HepG2 (cell line): ENCODE results near the gene LAMA5. TPM values are rescaled to one million over a fixed set of nuclear protein-coding genes. Genes with fewer than 3 reads are reported as not detected.

Source experiments
- ADNP ChIP-seq: sonication (generic); formaldehyde crosslinking; IDR thresholded peaks from 2 replicates; pipeline ENCODE4 v1.4.0; 2020; ENCODE audit warnings: missing genetic modification reagents
- DMAP1 ChIP-seq: IDR thresholded peaks from 2 replicates; pipeline ENCODE4 v1.6.1; 2016
- DPF2 ChIP-seq: sonication (generic); formaldehyde crosslinking; IDR thresholded peaks from 2 replicates; pipeline ENCODE4 v1.4.0; 2020; ENCODE audit warnings: mild to moderate bottlenecking, low read depth, missing genetic modification reagents, borderline replicate concordance
- FIP1L1 ChIP-seq: fragments of 200-400 bp; formaldehyde crosslinking; IDR thresholded peaks from 2 replicates; pipeline ENCODE4 v1.6.1; 2018; ENCODE audit warnings: low read depth, mild to moderate bottlenecking, low read length, moderate library complexity, borderline replicate concordance; ENCODE audit not compliant: insufficient read depth
- GABPA ChIP-seq, 2 experiments: IDR thresholded peaks; 2 replicates each; pipeline ENCODE4 v1.6.1; 2011 to 2016; ENCODE audit warnings: low read depth in 2 of 2, low read length in 1 of 2, missing biosample characterization in 1 of 2, missing genetic modification characterization in 1 of 2
- KLF6 ChIP-seq: IDR thresholded peaks from 2 replicates; pipeline ENCODE4 v1.8.0; 2016; ENCODE audit warnings: missing biosample characterization, missing genetic modification reagents
- RFX3 ChIP-seq: IDR thresholded peaks from 2 replicates; pipeline ENCODE4 v1.6.1; 2016; ENCODE audit warnings: missing biosample characterization, missing genetic modification reagents
- ZFY ChIP-seq: sonication (generic); formaldehyde crosslinking; IDR thresholded peaks from 2 replicates; pipeline ENCODE4 v1.4.0; 2020; ENCODE audit warnings: missing genetic modification reagents
- ZNF431 ChIP-seq: sonication (generic); formaldehyde crosslinking; IDR thresholded peaks from 2 replicates; pipeline ENCODE4 v1.9.0; 2022; ENCODE audit warnings: missing genetic modification reagents, low read depth, mild to moderate bottlenecking, borderline replicate concordance
- ZNF746 ChIP-seq: sonication (generic); formaldehyde crosslinking; IDR thresholded peaks from 2 replicates; pipeline ENCODE4 v1.8.0; 2022; ENCODE audit warnings: mild to moderate bottlenecking, missing genetic modification reagents
- ZNF777 ChIP-seq: sonication (generic); formaldehyde crosslinking; IDR thresholded peaks from 2 replicates; pipeline ENCODE4 v1.4.0; 2020; ENCODE audit warnings: missing genetic modification reagents
- ZNF816 ChIP-seq: sonication (generic); formaldehyde crosslinking; IDR thresholded peaks from 2 replicates; pipeline ENCODE4 v1.8.0; 2022; ENCODE audit warnings: missing genetic modification reagents, mild to moderate bottlenecking, borderline replicate concordance
- polyA plus RNA-seq, 8 experiments: library from polyadenylated mRNA; depleted of rRNA in 3 of 8; stranded (reverse) in 7 of 8; unstranded in 1 of 8; fragments of >200 nt; fragmentation: Illumina TruSeq in 4 of 8; extraction: Trizol in 4 of 8; gene quantifications; 2 replicates each; pipeline versions ENCODE4 v1.2.1 to v1.2.3, GENCODE V29; 2011 to 2016; ENCODE audit warnings: low read depth in 4 of 8, missing spikeins in 1 of 8, mixed read lengths in 1 of 8; ENCODE audit not compliant: insufficient read depth in 1 of 8
- total RNA-seq, 5 experiments: library from RNA; depleted of rRNA; stranded (reverse); fragments of >200 nt; fragmentation: Illumina TruSeq; extraction: Trizol; gene quantifications; 2 replicates each; pipeline ENCODE4 v1.2.3, GENCODE V29; 2016; ENCODE audit warnings: low read depth in 1 of 5
- TF ChIP-seq, protein P1 (sequence below): sonication (generic); formaldehyde crosslinking; IDR thresholded peaks from 2 replicates; pipeline ENCODE4 v1.4.0; 2020; ENCODE audit warnings: missing genetic modification reagents
- TF ChIP-seq, protein P2 (sequence below): fragments of 450-650 bp; IDR thresholded peaks from 2 replicates; pipeline ENCODE4 v1.6.1; 2017; ENCODE audit warnings: mild to moderate bottlenecking
- TF ChIP-seq, protein P3 (sequence below): sonication (generic); formaldehyde crosslinking; IDR thresholded peaks from 2 replicates; pipeline ENCODE4 v1.8.1; 2023; ENCODE audit warnings: missing genetic modification reagents, inconsistent platforms, borderline replicate concordance
- TF ChIP-seq, protein P4 (sequence below): fragments of 450-650 bp; IDR thresholded peaks from 2 replicates; pipeline ENCODE4 v1.6.1; 2017
- TF ChIP-seq, protein P5 (sequence below): sonication (generic); formaldehyde crosslinking; IDR thresholded peaks from 2 replicates; pipeline ENCODE4 v1.4.0; 2020; ENCODE audit warnings: mild to moderate bottlenecking, missing genetic modification reagents, borderline replicate concordance

Gene LAMA5
- total and polyA plus RNA-seq, 2 of the 13 experiments (the other 11 are each of a cell fraction or from before 2014, with no cell fraction given), result 21.0 to 44.7 TPM

DNA sequence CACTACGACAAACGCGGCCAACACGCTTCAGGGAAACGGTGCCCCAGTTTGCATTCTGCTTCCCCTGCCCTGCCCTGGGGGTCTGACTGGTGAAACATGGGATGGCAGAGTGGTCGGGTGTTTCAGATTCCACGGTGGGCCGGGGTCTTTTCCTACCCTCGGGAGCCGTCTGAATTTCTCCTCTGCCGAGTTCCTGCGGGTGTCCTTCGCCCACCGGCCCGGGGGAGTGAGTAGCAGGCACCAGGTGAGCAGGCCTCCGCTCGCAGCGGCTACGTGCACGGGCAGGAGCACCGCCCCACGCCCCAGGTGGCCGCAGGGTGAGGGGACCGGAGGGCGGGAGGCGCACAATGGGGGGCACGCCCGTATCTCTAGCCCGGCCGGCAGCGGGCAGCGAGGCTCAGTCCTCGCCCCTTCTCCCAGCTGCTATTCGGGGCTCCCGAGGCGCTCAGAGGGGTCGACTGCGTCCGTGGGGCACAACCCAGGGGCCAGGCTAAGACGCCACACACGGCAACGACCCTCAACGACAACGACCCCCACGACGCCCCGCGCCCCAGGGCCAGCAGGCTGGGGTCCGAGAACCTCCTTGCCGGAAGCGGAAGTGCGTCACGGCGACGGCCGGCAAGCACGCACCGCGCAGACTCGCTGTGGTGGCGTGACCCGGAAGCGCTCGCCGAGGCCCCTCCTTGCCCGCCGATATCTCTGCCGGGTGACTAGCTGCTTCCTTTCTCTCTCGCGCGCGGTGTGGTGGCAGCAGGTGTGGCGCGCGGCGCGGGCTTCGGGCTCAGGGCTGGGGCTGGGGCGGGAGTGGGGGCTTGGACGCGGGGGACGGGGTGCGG, 19.5 kb upstream of the LAMA5 start, which contains the start of gene RPS21 (continued):
- TF ChIP-seq ADNP (CRISPR knock-in tag), result no peak
- 0 out of 2 replicates have a peak, but pooled peaks have one; percentile 22 for TF ChIP-seq RFX3 (CRISPR knock-in tag)
- 0 out of 2 replicates have a peak, but pooled peaks have one; percentile 34 for TF ChIP-seq DPF2 (CRISPR knock-in tag)
- TF ChIP-seq GABPA (IDR thresholded peaks at IDR 0.05; ENCODE audit: low read depth, low read length), result peak; percentile 86
- TF ChIP-seq GABPA (CRISPR knock-in tag; IDR thresholded peaks at IDR 0.05; ENCODE audit: low read depth), result peak; percentile 93
- peak; percentile 94 for TF ChIP-seq DMAP1 (CRISPR knock-in tag)
- TF ChIP-seq ZNF431 (CRISPR knock-in tag), result no peak
- TF ChIP-seq, protein P1, sequence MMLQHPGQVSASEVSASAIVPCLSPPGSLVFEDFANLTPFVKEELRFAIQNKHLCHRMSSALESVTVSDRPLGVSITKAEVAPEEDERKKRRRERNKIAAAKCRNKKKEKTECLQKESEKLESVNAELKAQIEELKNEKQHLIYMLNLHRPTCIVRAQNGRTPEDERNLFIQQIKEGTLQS (CRISPR knock-in tag), result peak; percentile 17; the same call in 1 of the 2 replicates
- peak; percentile 94 for TF ChIP-seq KLF6 (CRISPR knock-in tag)
- TF ChIP-seq, protein P2, sequence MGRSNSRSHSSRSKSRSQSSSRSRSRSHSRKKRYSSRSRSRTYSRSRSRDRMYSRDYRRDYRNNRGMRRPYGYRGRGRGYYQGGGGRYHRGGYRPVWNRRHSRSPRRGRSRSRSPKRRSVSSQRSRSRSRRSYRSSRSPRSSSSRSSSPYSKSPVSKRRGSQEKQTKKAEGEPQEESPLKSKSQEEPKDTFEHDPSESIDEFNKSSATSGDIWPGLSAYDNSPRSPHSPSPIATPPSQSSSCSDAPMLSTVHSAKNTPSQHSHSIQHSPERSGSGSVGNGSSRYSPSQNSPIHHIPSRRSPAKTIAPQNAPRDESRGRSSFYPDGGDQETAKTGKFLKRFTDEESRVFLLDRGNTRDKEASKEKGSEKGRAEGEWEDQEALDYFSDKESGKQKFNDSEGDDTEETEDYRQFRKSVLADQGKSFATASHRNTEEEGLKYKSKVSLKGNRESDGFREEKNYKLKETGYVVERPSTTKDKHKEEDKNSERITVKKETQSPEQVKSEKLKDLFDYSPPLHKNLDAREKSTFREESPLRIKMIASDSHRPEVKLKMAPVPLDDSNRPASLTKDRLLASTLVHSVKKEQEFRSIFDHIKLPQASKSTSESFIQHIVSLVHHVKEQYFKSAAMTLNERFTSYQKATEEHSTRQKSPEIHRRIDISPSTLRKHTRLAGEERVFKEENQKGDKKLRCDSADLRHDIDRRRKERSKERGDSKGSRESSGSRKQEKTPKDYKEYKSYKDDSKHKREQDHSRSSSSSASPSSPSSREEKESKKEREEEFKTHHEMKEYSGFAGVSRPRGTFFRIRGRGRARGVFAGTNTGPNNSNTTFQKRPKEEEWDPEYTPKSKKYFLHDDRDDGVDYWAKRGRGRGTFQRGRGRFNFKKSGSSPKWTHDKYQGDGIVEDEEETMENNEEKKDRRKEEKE, result no peak
- no peak for TF ChIP-seq FIP1L1
- TF ChIP-seq ZNF746 (CRISPR knock-in tag), result no peak
- TF ChIP-seq ZNF777, result peak; percentile 58
- TF ChIP-seq, protein P3, sequence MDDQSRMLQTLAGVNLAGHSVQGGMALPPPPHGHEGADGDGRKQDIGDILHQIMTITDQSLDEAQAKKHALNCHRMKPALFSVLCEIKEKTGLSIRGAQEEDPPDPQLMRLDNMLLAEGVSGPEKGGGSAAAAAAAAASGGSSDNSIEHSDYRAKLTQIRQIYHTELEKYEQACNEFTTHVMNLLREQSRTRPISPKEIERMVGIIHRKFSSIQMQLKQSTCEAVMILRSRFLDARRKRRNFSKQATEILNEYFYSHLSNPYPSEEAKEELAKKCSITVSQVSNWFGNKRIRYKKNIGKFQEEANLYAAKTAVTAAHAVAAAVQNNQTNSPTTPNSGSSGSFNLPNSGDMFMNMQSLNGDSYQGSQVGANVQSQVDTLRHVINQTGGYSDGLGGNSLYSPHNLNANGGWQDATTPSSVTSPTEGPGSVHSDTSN (CRISPR knock-in tag), result no peak
- TF ChIP-seq, protein P4, sequence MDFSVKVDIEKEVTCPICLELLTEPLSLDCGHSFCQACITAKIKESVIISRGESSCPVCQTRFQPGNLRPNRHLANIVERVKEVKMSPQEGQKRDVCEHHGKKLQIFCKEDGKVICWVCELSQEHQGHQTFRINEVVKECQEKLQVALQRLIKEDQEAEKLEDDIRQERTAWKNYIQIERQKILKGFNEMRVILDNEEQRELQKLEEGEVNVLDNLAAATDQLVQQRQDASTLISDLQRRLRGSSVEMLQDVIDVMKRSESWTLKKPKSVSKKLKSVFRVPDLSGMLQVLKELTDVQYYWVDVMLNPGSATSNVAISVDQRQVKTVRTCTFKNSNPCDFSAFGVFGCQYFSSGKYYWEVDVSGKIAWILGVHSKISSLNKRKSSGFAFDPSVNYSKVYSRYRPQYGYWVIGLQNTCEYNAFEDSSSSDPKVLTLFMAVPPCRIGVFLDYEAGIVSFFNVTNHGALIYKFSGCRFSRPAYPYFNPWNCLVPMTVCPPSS, result no peak
- no peak for TF ChIP-seq ZNF816
- TF ChIP-seq, protein P5, sequence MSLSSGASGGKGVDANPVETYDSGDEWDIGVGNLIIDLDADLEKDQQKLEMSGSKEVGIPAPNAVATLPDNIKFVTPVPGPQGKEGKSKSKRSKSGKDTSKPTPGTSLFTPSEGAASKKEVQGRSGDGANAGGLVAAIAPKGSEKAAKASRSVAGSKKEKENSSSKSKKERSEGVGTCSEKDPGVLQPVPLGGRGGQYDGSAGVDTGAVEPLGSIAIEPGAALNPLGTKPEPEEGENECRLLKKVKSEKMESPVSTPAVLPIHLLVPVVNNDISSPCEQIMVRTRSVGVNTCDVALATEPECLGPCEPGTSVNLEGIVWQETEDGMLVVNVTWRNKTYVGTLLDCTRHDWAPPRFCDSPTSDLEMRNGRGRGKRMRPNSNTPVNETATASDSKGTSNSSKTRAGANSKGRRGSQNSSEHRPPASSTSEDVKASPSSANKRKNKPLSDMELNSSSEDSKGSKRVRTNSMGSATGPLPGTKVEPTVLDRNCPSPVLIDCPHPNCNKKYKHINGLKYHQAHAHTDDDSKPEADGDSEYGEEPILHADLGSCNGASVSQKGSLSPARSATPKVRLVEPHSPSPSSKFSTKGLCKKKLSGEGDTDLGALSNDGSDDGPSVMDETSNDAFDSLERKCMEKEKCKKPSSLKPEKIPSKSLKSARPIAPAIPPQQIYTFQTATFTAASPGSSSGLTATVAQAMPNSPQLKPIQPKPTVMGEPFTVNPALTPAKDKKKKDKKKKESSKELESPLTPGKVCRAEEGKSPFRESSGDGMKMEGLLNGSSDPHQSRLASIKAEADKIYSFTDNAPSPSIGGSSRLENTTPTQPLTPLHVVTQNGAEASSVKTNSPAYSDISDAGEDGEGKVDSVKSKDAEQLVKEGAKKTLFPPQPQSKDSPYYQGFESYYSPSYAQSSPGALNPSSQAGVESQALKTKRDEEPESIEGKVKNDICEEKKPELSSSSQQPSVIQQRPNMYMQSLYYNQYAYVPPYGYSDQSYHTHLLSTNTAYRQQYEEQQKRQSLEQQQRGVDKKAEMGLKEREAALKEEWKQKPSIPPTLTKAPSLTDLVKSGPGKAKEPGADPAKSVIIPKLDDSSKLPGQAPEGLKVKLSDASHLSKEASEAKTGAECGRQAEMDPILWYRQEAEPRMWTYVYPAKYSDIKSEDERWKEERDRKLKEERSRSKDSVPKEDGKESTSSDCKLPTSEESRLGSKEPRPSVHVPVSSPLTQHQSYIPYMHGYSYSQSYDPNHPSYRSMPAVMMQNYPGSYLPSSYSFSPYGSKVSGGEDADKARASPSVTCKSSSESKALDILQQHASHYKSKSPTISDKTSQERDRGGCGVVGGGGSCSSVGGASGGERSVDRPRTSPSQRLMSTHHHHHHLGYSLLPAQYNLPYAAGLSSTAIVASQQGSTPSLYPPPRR, result peak; percentile 14; the same call in 1 of the 2 replicates
- TF ChIP-seq ZFY, result peak; percentile 84
